ENCODE measurements around the gene LRRC47. TPM values are rescaled to one million over a fixed set of nuclear protein-coding genes. Genes with fewer than 3 reads are reported as not detected.
A peak's percentile ranks its signal among the peaks of the same experiment; 100 is the strongest.

LRRC47 gene
- total and polyA plus RNA-seq, 2 of the 8 experiments (the other 6 are each of a cell fraction or from before 2014, with no cell fraction given), result 38.3 to 82.4 TPM

GRCh38 chr1:3772027-3772714 lies 24.1 kb downstream of the LRRC47 start:
- Histone ChIP-seq H3K36me3 (ENCODE audit: control insufficient read depth in 2 of 4, insufficient read depth in 4 of 4, low read length in 3 of 4) (no peaks in the 10 kb centered on the region), H3K27ac (ENCODE audit: low read depth, low read length) (no peak overlapping the region), H3K27me3 (replicated peaks in 1 of 4; ENCODE audit: control insufficient read depth in 3 of 4, extremely low read depth in 1 of 4, insufficient read depth in 3 of 4, low read length in 3 of 4) (no peaks in the 10 kb centered on the region; a peak in 1 of 7 replicates), H4K5ac (ENCODE audit: insufficient read length, low read depth, low read length) (peak overlapping the region; percentile 29), H3K79me1 (ENCODE audit: low read depth, low read length) (no peaks in the 10 kb centered on the region), H3K4me2 (ENCODE audit: insufficient read depth in 1 of 2, low read depth in 2 of 2, low read length in 2 of 2) (peak overlapping the region; percentile 76 to 95), H3K9ac (replicated peaks in 1 of 4; ENCODE audit: extremely low read depth in 1 of 4, low read depth in 3 of 4, low read length in 3 of 4) (peak overlapping the region in 2 of 4 experiments; percentile 23 to 29; a peak in 3 of 7 replicates), H3K9me3 (ENCODE audit: insufficient read depth in 2 of 2, low read depth in 1 of 2, low read length in 1 of 2) (peaks cover 0 to 4% of the 10 kb centered on the region in 2 experiments; a peak in 1 of 4 replicates), H2BK20ac (ENCODE audit: low read length) (no peak overlapping the region), H2BK5ac (ENCODE audit: low read depth, low read length) (no peak overlapping the region), H3K79me2 (ENCODE audit: control insufficient read depth in 1 of 2, insufficient read depth in 2 of 2, low read length in 2 of 2) (no peaks in the 10 kb centered on the region), H3K23me2 (ENCODE audit: low read depth, low read length) (peaks cover 11% of the 10 kb centered on the region; the same call in 1 of the 2 replicates), H3K23ac (ENCODE audit: insufficient read length) (no peak overlapping the region), H2BK12ac (ENCODE audit: low read depth, low read length) (no peak overlapping the region), H3K14ac (ENCODE audit: insufficient read length) (no peak overlapping the region), H4K91ac (replicated peaks; ENCODE audit: insufficient read length, low read length) (no peak overlapping the region), H2AFZ (ENCODE audit: low read length) (peak overlapping the region; percentile 66; the same call in 1 of the 2 replicates), H3K18ac (ENCODE audit: extremely low read depth, low read length) (peak overlapping the region; percentile 32), H3K56ac (replicated peaks; ENCODE audit: insufficient read length, low read depth, low read length) (no peak overlapping the region), H3K4ac (replicated peaks; ENCODE audit: insufficient read length, low read depth, low read length) (no peak overlapping the region), H3K4me1 (replicated peaks in 1 of 4; ENCODE audit: control insufficient read depth in 3 of 4, insufficient read depth in 4 of 4, low read length in 3 of 4) (peaks cover 0 to 35% (median 13%) of the 10 kb centered on the region in 4 experiments; a peak in 6 of 7 replicates), H4K8ac (ENCODE audit: extremely low read depth, insufficient read depth, low read length) (peak overlapping the region; percentile 45; the same call in 1 of the 2 replicates), H2BK120ac (replicated peaks; ENCODE audit: low read depth, low read length) (no peak overlapping the region), H3K4me3 (ENCODE audit: extremely low read depth in 1 of 4, insufficient read depth in 2 of 4, low read depth in 3 of 4, low read length in 4 of 4) (peak overlapping the region; percentile 52 to 81 (median 56)), H4K20me1 (replicated peaks in 1 of 2; ENCODE audit: control insufficient read depth in 1 of 2, insufficient read depth in 2 of 2, low read length in 2 of 2) (peaks cover 0 to 8% of the 10 kb centered on the region in 2 experiments), H2BK15ac (ENCODE audit: low read length) (0 out of 2 replicates have a peak overlapping the region, but pooled peaks have one; percentile 29), H2AK5ac (ENCODE audit: low read depth, low read length) (no peak overlapping the region)
- FAIRE-seq, result no peak
- ChIA-PET POLR2A (ENCODE audit: partially characterized antibody) (interaction anchor here (1.0 to 2.5 kb wide), 3 partner anchors 12 to 21 kb away, joined by 4 to 10 read pairs (median 7); partner anchors contain the start of gene CCDC27), CTCF (ENCODE audit: partially characterized antibody) (interaction anchor here (0.9 to 1.1 kb wide), 2 partner anchors 13 to 24 kb away, joined by 3 to 5 read pairs; no protein-coding TSS in a partner anchor)
- WGBS, 2 experiments (ENCODE audit: extremely low coverage in 1 of 2, insufficient coverage in 1 of 2, insufficient read length in 1 of 2, insufficient replicate concordance in 2 of 2, low coverage in 1 of 2, low lambda C conversion rate in 2 of 2, missing lambda C conversion rate in 1 of 2), result 3% methylated on average over 30 of the region's 61 CpGs; no CpG with 5 or more reads in 1 of the 2 experiments
- DNase-seq (ENCODE audit: low read depth in 1 of 2, low spot score in 2 of 2), result peak; percentile 77 to 94
- TF ChIP-seq SP1 (IDR thresholded peaks at IDR 0.05; ENCODE audit: low read depth, low read length) (no peak), POLR2AphosphoS5 (IDR thresholded peaks at IDR 0.05; ENCODE audit: low read depth, low read length) (no peak), MAFK (IDR thresholded peaks at IDR 0.05; ENCODE audit: low read depth, low read length) (no peak), EZH2 (IDR thresholded peaks at IDR 0.05; ENCODE audit: low read depth, low read length, severe bottlenecking) (no peak), MAX (IDR thresholded peaks at IDR 0.05) (peak; percentile 87), RXRA (IDR thresholded peaks at IDR 0.05; ENCODE audit: insufficient read depth, low read depth, low read length) (no peak), TEAD4 (IDR thresholded peaks at IDR 0.05; ENCODE audit: low read depth, low read length) (no peak), ATF3 (IDR thresholded peaks at IDR 0.05; ENCODE audit: insufficient read depth, low read depth, low read length) (no peak), E2F6 (IDR thresholded peaks at IDR 0.05) (peak; percentile 77)

All from H1 (cell line).